Measurements from ENCODE around the gene NMRK2. TPM values are rescaled to one million over a fixed set of nuclear protein-coding genes. Genes with fewer than 3 reads are reported as not detected.

Gene NMRK2
- total and polyA plus RNA-seq, 2 of the 13 experiments (the other 11 are each of a cell fraction or from before 2014, with no cell fraction given): not detected

GRCh38 chr19:3968556-3969434 is 35.9 kb downstream of the NMRK2 start (continued):
- TF ChIP-seq, protein P1, sequence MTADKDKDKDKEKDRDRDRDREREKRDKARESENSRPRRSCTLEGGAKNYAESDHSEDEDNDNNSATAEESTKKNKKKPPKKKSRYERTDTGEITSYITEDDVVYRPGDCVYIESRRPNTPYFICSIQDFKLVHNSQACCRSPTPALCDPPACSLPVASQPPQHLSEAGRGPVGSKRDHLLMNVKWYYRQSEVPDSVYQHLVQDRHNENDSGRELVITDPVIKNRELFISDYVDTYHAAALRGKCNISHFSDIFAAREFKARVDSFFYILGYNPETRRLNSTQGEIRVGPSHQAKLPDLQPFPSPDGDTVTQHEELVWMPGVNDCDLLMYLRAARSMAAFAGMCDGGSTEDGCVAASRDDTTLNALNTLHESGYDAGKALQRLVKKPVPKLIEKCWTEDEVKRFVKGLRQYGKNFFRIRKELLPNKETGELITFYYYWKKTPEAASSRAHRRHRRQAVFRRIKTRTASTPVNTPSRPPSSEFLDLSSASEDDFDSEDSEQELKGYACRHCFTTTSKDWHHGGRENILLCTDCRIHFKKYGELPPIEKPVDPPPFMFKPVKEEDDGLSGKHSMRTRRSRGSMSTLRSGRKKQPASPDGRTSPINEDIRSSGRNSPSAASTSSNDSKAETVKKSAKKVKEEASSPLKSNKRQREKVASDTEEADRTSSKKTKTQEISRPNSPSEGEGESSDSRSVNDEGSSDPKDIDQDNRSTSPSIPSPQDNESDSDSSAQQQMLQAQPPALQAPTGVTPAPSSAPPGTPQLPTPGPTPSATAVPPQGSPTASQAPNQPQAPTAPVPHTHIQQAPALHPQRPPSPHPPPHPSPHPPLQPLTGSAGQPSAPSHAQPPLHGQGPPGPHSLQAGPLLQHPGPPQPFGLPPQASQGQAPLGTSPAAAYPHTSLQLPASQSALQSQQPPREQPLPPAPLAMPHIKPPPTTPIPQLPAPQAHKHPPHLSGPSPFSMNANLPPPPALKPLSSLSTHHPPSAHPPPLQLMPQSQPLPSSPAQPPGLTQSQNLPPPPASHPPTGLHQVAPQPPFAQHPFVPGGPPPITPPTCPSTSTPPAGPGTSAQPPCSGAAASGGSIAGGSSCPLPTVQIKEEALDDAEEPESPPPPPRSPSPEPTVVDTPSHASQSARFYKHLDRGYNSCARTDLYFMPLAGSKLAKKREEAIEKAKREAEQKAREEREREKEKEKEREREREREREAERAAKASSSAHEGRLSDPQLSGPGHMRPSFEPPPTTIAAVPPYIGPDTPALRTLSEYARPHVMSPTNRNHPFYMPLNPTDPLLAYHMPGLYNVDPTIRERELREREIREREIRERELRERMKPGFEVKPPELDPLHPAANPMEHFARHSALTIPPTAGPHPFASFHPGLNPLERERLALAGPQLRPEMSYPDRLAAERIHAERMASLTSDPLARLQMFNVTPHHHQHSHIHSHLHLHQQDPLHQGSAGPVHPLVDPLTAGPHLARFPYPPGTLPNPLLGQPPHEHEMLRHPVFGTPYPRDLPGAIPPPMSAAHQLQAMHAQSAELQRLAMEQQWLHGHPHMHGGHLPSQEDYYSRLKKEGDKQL (CRISPR knock-in tag; IDR thresholded peaks at IDR 0.05; ENCODE audit: low read depth): no peak
- TF ChIP-seq REPIN1 (CRISPR knock-in tag; IDR thresholded peaks at IDR 0.05; ENCODE audit: borderline replicate concordance, low read depth) (no peak), ZBTB39 (CRISPR knock-in tag; IDR thresholded peaks at IDR 0.05) (no peak), LCORL (IDR thresholded peaks at IDR 0.05) (no peak), LCORL (CRISPR knock-in tag; IDR thresholded peaks at IDR 0.05) (peak; percentile 76; the same call in 1 of the 2 replicates), ZNF589 (CRISPR knock-in tag; conservative IDR thresholded peaks at IDR 0.05) (no peak), RFXANK (CRISPR knock-in tag; IDR thresholded peaks at IDR 0.05) (no peak), ZFP82 (CRISPR knock-in tag; IDR thresholded peaks at IDR 0.05; ENCODE audit: borderline replicate concordance) (no peak), REXO4 (CRISPR knock-in tag; IDR thresholded peaks at IDR 0.05; ENCODE audit: borderline replicate concordance) (no peak), ASH2L (IDR thresholded peaks at IDR 0.05; ENCODE audit: insufficient read length, low read depth, low read length) (no peak), GABPA (IDR thresholded peaks at IDR 0.05; ENCODE audit: low read depth, low read length) (no peak), GABPA (CRISPR knock-in tag; IDR thresholded peaks at IDR 0.05; ENCODE audit: low read depth) (no peak; the same call in 1 of the 2 replicates), TFAP4 (IDR thresholded peaks at IDR 0.05; ENCODE audit: borderline replicate concordance, low read depth) (peak; percentile 84; the same call in 1 of the 2 replicates), TBX3 (IDR thresholded peaks at IDR 0.05; ENCODE audit: borderline replicate concordance) (no peak), ZFX (CRISPR knock-in tag; IDR thresholded peaks at IDR 0.05; ENCODE audit: low read depth) (peak; percentile 56; the same call in 1 of the 2 replicates)
- TF ChIP-seq, protein P2, sequence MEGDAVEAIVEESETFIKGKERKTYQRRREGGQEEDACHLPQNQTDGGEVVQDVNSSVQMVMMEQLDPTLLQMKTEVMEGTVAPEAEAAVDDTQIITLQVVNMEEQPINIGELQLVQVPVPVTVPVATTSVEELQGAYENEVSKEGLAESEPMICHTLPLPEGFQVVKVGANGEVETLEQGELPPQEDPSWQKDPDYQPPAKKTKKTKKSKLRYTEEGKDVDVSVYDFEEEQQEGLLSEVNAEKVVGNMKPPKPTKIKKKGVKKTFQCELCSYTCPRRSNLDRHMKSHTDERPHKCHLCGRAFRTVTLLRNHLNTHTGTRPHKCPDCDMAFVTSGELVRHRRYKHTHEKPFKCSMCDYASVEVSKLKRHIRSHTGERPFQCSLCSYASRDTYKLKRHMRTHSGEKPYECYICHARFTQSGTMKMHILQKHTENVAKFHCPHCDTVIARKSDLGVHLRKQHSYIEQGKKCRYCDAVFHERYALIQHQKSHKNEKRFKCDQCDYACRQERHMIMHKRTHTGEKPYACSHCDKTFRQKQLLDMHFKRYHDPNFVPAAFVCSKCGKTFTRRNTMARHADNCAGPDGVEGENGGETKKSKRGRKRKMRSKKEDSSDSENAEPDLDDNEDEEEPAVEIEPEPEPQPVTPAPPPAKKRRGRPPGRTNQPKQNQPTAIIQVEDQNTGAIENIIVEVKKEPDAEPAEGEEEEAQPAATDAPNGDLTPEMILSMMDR (CRISPR knock-in tag; IDR thresholded peaks at IDR 0.05): no peak
- TF ChIP-seq, protein P3, sequence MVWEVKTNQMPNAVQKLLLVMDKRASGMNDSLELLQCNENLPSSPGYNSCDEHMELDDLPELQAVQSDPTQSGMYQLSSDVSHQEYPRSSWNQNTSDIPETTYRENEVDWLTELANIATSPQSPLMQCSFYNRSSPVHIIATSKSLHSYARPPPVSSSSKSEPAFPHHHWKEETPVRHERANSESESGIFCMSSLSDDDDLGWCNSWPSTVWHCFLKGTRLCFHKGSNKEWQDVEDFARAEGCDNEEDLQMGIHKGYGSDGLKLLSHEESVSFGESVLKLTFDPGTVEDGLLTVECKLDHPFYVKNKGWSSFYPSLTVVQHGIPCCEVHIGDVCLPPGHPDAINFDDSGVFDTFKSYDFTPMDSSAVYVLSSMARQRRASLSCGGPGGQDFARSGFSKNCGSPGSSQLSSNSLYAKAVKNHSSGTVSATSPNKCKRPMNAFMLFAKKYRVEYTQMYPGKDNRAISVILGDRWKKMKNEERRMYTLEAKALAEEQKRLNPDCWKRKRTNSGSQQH (CRISPR knock-in tag; IDR thresholded peaks at IDR 0.05; ENCODE audit: low read depth): no peak
